DMS114 treated with DMSO at 0.1 percent for 48 hours (cell line): ENCODE results near the gene LRRC66.
A peak's percentile ranks its signal among the peaks of the same experiment; 100 is the strongest.

ENCODE experiments used
- DNase-seq: peaks from one replicate; lab custom pipeline; 2025; ENCODE audit not compliant: unreplicated experiment; lab: John Stamatoyannopoulos, UW

The LRRC66 gene

GRCh38 chr4:52019936-52020657, at the start of gene LRRC66:
TSS of gene LRRC66 (minus strand) at chr4:52020363. CDS start at chr4:52017613, 2,750 bp downstream.
- DNase-seq = no peak

GRCh38 chr4:52069571-52069970, 49.4 kb upstream of the LRRC66 start:
- DNase-seq = no peak

- DNase-seq = no peak
Measured at GRCh38 chr4:52059372-52059771, 39.2 kb upstream of the LRRC66 start.

GRCh38 chr4:52058275-52058674, 38.1 kb upstream of the LRRC66 start:
- DNase-seq = no peak

- no peak for DNase-seq
Measured at GRCh38 chr4:52057196-52057595, 37.0 kb upstream of the LRRC66 start.

- no peak for DNase-seq
Measured at GRCh38 chr4:52054254-52054653, 34.1 kb upstream of the LRRC66 start.

- DNase-seq = no peak
Measured at GRCh38 chr4:52052475-52052780, 32.3 kb upstream of the LRRC66 start.

- DNase-seq = peak; percentile 13
Measured at GRCh38 chr4:52051615-52052474, 31.7 kb upstream of the LRRC66 start.

GRCh38 chr4:52051213-52051614, 31.1 kb upstream of the LRRC66 start, which contains the start of gene SPATA18:
TSS of gene SPATA18 (plus strand) at chr4:52051304. CDS start at chr4:52051705, 401 bp downstream.
- no peak for DNase-seq

- DNase-seq = no peak
Measured at GRCh38 chr4:52049266-52049665, 29.1 kb upstream of the LRRC66 start.

- DNase-seq = no peak
Measured at GRCh38 chr4:52045028-52045427, 24.9 kb upstream of the LRRC66 start.

- peak; percentile 5 for DNase-seq
Measured at GRCh38 chr4:52038103-52038912, 18.1 kb upstream of the LRRC66 start, which contains the start of gene SGCB. TSS of gene SGCB (minus strand) at chr4:52038299. CDS start at chr4:52038259, 40 bp downstream.

- DNase-seq = no peak
Measured at GRCh38 chr4:52037689-52038102, 17.5 kb upstream of the LRRC66 start.

- no peak for DNase-seq
Measured at GRCh38 chr4:52036886-52037530, 16.8 kb upstream of the LRRC66 start.

- DNase-seq = no peak
Measured at GRCh38 chr4:52035190-52035589, 15.0 kb upstream of the LRRC66 start.

- no peak for DNase-seq
Measured at GRCh38 chr4:52032005-52032404, 11.8 kb upstream of the LRRC66 start.

- no peak for DNase-seq
Measured at GRCh38 chr4:52028970-52029369, 8.8 kb upstream of the LRRC66 start.

- DNase-seq = no peak
Measured at GRCh38 chr4:52017814-52018213, 2.3 kb downstream of the LRRC66 start.

GRCh38 chr4:52016981-52017380, 3.2 kb downstream of the LRRC66 start:
- no peak for DNase-seq

GRCh38 chr4:52015366-52015765, 4.8 kb downstream of the LRRC66 start:
- DNase-seq = peak; percentile 8

- no peak for DNase-seq
Measured at GRCh38 chr4:52014903-52015302, 5.3 kb downstream of the LRRC66 start.
